H1 (cell line): ENCODE results near the gene CLEC18B. TPM values are rescaled to one million over a fixed set of nuclear protein-coding genes. Genes with fewer than 3 reads are reported as not detected.

Experiments used
- CTCF ChIA-PET: fragments of 300-600 bp; sonication (Branson Sonifier 250); formaldehyde crosslinking; loops from one replicate; lab custom pipeline; 2021; ENCODE audit not compliant: partially characterized antibody; lab: Charles Lee
- POLR2A ChIA-PET: fragments of 300-600 bp; sonication (Branson Sonifier 250); formaldehyde crosslinking; loops from one replicate; lab custom pipeline; 2021; ENCODE audit warnings: inconsistent platforms; ENCODE audit not compliant: partially characterized antibody; lab: Charles Lee
- DNase-seq, 2 experiments: peaks; one replicate each; pipeline versions ENCODE4 v3.0.0 to v3.0.0-alpha.2; 2010 to 2022; ENCODE audit warnings: low spot score in 2 of 2, low read depth in 1 of 2, mixed read lengths in 1 of 2
- FAIRE-seq: peaks from 2 replicates; lab custom pipeline; 2011; peaks lifted over from hg19 to GRCh38; lab: Jason Lieb, UNC
- H2AFZ ChIP-seq: 2 replicates; pipeline ENCODE4 v1.8.1; 2012; ENCODE audit warnings: low read length, inconsistent platforms
- H2AK5ac ChIP-seq: 2 replicates; pipeline ENCODE4 v1.6.1; 2013; ENCODE audit warnings: low read depth, low read length
- H2BK120ac ChIP-seq: replicated peaks from 2 replicates; pipeline ENCODE3; 2013; ENCODE audit warnings: low read depth, low read length, inconsistent platforms
- H2BK12ac ChIP-seq: 2 replicates; pipeline ENCODE4 v1.6.1; 2013; ENCODE audit warnings: low read depth, low read length
- H2BK15ac ChIP-seq: 2 replicates; pipeline ENCODE4 v1.6.1; 2013; ENCODE audit warnings: low read length
- H2BK20ac ChIP-seq: 2 replicates; pipeline ENCODE4 v1.6.1; 2013; ENCODE audit warnings: low read length
- H2BK5ac ChIP-seq: 2 replicates; pipeline ENCODE4 v1.6.1; 2013; ENCODE audit warnings: low read depth, low read length
- H3K14ac ChIP-seq: 2 replicates; pipeline ENCODE4 v1.6.1; 2013; ENCODE audit warnings: inconsistent platforms; ENCODE audit not compliant: insufficient read length
- H3K18ac ChIP-seq: 2 replicates; pipeline ENCODE4 v1.6.1; 2013; ENCODE audit warnings: low read length; ENCODE audit errors: extremely low read depth
- H3K23ac ChIP-seq: 2 replicates; pipeline ENCODE4 v1.6.1; 2013; ENCODE audit warnings: inconsistent platforms; ENCODE audit not compliant: insufficient read length
- H3K23me2 ChIP-seq: 2 replicates; pipeline ENCODE4 v1.6.1; 2013; ENCODE audit warnings: low read depth, low read length
- H3K27ac ChIP-seq: 2 replicates; pipeline ENCODE4 v1.6.1; 2011; ENCODE audit warnings: low read depth, low read length, inconsistent platforms
- H3K27me3 ChIP-seq, 4 experiments: replicated peaks in 1 of 4; 1 replicate in 1 of 4; 2 replicates in 3 of 4; pipeline versions ENCODE4 v1.6.1 to v1.8.1; 2011 to 2013; ENCODE audit warnings: low read length in 3 of 4, mild to moderate bottlenecking in 3 of 4, inconsistent platforms in 2 of 4, mixed read lengths in 2 of 4, moderate library complexity in 1 of 4; ENCODE audit not compliant: control insufficient read depth in 3 of 4, insufficient read depth in 3 of 4; ENCODE audit errors: extremely low read depth in 1 of 4
- H3K36me3 ChIP-seq, 4 experiments: 2 replicates each; pipeline versions ENCODE4 v1.6.1 to v1.8.1; 2011 to 2013; ENCODE audit warnings: mild to moderate bottlenecking in 4 of 4, low read length in 3 of 4, moderate library complexity in 2 of 4, control low read depth in 1 of 4, inconsistent platforms in 1 of 4; ENCODE audit not compliant: insufficient read depth in 4 of 4, control insufficient read depth in 2 of 4
- H3K4ac ChIP-seq: replicated peaks from 2 replicates; pipeline ENCODE3; 2013; ENCODE audit warnings: low read length, low read depth, mixed read lengths, inconsistent platforms; ENCODE audit not compliant: insufficient read length
- H3K4me1 ChIP-seq, 4 experiments: replicated peaks in 1 of 4; 1 replicate in 1 of 4; 2 replicates in 3 of 4; pipeline versions ENCODE4 v1.6.1 to v1.8.1; 2011 to 2013; ENCODE audit warnings: low read length in 3 of 4, inconsistent platforms in 2 of 4, mixed read lengths in 1 of 4; ENCODE audit not compliant: insufficient read depth in 4 of 4, control insufficient read depth in 3 of 4
- H3K4me2 ChIP-seq, 2 experiments: 2 replicates each; pipeline versions ENCODE4 v1.6.1 to v1.8.1; 2011 to 2013; ENCODE audit warnings: low read depth in 2 of 2, low read length in 2 of 2, control low read depth in 1 of 2, inconsistent platforms in 1 of 2, mild to moderate bottlenecking in 1 of 2; ENCODE audit not compliant: insufficient read depth in 1 of 2
- H3K4me3 ChIP-seq, 4 experiments: fragments of 200-600, 300-600 bp in 1 of 4; sonication (generic), shearing (Covaris generic), sonication (Bioruptor Twin) in 1 of 4; 2 replicates each; pipeline versions ENCODE4 v1.5.1 to v1.8.1; 2011 to 2016; ENCODE audit warnings: low read length in 4 of 4, low read depth in 3 of 4, control low read depth in 2 of 4, inconsistent platforms in 2 of 4, mild to moderate bottlenecking in 2 of 4, mixed read lengths in 1 of 4, moderate library complexity in 1 of 4; ENCODE audit not compliant: insufficient read depth in 2 of 4; ENCODE audit errors: extremely low read depth in 1 of 4
- H3K56ac ChIP-seq: replicated peaks from 2 replicates; pipeline ENCODE3; 2013; ENCODE audit warnings: low read depth, mild to moderate bottlenecking, mixed read lengths, low read length, inconsistent platforms; ENCODE audit not compliant: insufficient read length
- H3K79me1 ChIP-seq: 2 replicates; pipeline ENCODE4 v1.6.1; 2013; ENCODE audit warnings: low read depth, low read length, control low read depth
- H3K79me2 ChIP-seq, 2 experiments: 2 replicates each; pipeline versions ENCODE4 v1.6.1 to v1.8.1; 2012 to 2013; ENCODE audit warnings: low read length in 2 of 2, mild to moderate bottlenecking in 2 of 2, inconsistent platforms in 1 of 2; ENCODE audit not compliant: insufficient read depth in 2 of 2, control insufficient read depth in 1 of 2
- H3K9ac ChIP-seq, 4 experiments: replicated peaks in 1 of 4; 1 replicate in 1 of 4; 2 replicates in 3 of 4; pipeline versions ENCODE4 v1.6.1 to v1.8.1; 2011 to 2013; ENCODE audit warnings: low read depth in 3 of 4, low read length in 3 of 4, control low read depth in 2 of 4, mild to moderate bottlenecking in 2 of 4, moderate library complexity in 2 of 4, inconsistent platforms in 1 of 4; ENCODE audit errors: extremely low read depth in 1 of 4
- H3K9me3 ChIP-seq, 2 experiments: 2 replicates each; pipeline versions ENCODE4 v1.6.1 to v1.8.1; 2012 to 2013; ENCODE audit warnings: mild to moderate bottlenecking in 2 of 2, moderate library complexity in 2 of 2, control low read depth in 1 of 2, inconsistent platforms in 1 of 2, low read depth in 1 of 2, low read length in 1 of 2, mixed read lengths in 1 of 2; ENCODE audit not compliant: insufficient read depth in 2 of 2
- H4K20me1 ChIP-seq, 2 experiments: replicated peaks in 1 of 2; 2 replicates each; pipeline versions ENCODE3 to v1.8.1; 2011 to 2013; ENCODE audit warnings: inconsistent platforms in 2 of 2, low read length in 2 of 2, mild to moderate bottlenecking in 1 of 2; ENCODE audit not compliant: insufficient read depth in 2 of 2, control insufficient read depth in 1 of 2
- H4K5ac ChIP-seq: 2 replicates; pipeline ENCODE4 v1.6.1; 2013; ENCODE audit warnings: low read length, low read depth, mixed read lengths, inconsistent platforms; ENCODE audit not compliant: insufficient read length
- H4K8ac ChIP-seq: 2 replicates; pipeline ENCODE4 v1.8.0; 2013; ENCODE audit warnings: mild to moderate bottlenecking, moderate library complexity, low read length, inconsistent platforms; ENCODE audit not compliant: insufficient read depth; ENCODE audit errors: extremely low read depth
- H4K91ac ChIP-seq: replicated peaks from 2 replicates; pipeline ENCODE3; 2013; ENCODE audit warnings: low read length, mixed read lengths, inconsistent platforms; ENCODE audit not compliant: insufficient read length
- CTBP2 ChIP-seq: IDR thresholded peaks from 2 replicates; pipeline ENCODE4 v1.7.0; 2011; ENCODE audit warnings: borderline replicate concordance, mild to moderate bottlenecking, moderate library complexity, mixed read lengths, low read length; ENCODE audit not compliant: insufficient read depth, insufficient read length
- CTCF ChIP-seq, 3 experiments: IDR thresholded peaks; 1 replicate in 2 of 3; 2 replicates in 1 of 3; pipeline versions ENCODE4 v1.5.1 to v1.6.1; 2011; ENCODE audit warnings: low read length in 3 of 3, mild to moderate bottlenecking in 3 of 3, inconsistent platforms in 2 of 3, low read depth in 1 of 3, moderate library complexity in 1 of 3; ENCODE audit not compliant: insufficient read depth in 1 of 3; ENCODE audit errors: control extremely low read depth in 1 of 3
- GTF2F1 ChIP-seq: IDR thresholded peaks from 2 replicates; pipeline ENCODE4 v1.6.1; 2012; ENCODE audit warnings: low read depth, low read length, improper control_type of control experiment, borderline replicate concordance
- HDAC2 ChIP-seq, 2 experiments: fragments of 300-600 bp in 1 of 2; sonication (generic) in 1 of 2; IDR thresholded peaks; 2 replicates each; pipeline ENCODE4 v1.6.1; 2011 to 2012; ENCODE audit warnings: low read depth in 2 of 2, low read length in 2 of 2, mild to moderate bottlenecking in 2 of 2, moderate library complexity in 2 of 2, borderline replicate concordance in 1 of 2, inconsistent platforms in 1 of 2
- WGBS, 2 experiments: shearing (Covaris generic) in 1 of 2; methylation state at CpG; one replicate each; pipeline versions ENCODE4 v1.1.6 to v1.1.7; 2013 to 2015; ENCODE audit warnings: low lambda C conversion rate in 2 of 2, mixed read lengths in 2 of 2, inconsistent platforms in 1 of 2, low coverage in 1 of 2, missing lambda C conversion rate in 1 of 2; ENCODE audit not compliant: insufficient replicate concordance in 2 of 2, insufficient coverage in 1 of 2, insufficient read length in 1 of 2; ENCODE audit errors: extremely low coverage in 1 of 2, missing lambda C conversion rate in 1 of 2; 5-methylcytosine and 5-hydroxymethylcytosine counted together
- polyA plus RNA-seq, 7 experiments: library from polyadenylated mRNA; depleted of rRNA in 3 of 7; stranded (reverse) in 5 of 7; unstranded in 2 of 7; fragments of >200 nt in 5 of 7; fragments of 200-250 nt in 2 of 7; gene quantifications; 1 replicate in 5 of 7; 2 replicates in 1 of 7; 4 replicates in 1 of 7; pipeline versions ENCODE4 v1.2.1 to v1.2.3, GENCODE V29; 2011 to 2013; ENCODE audit warnings: missing spikeins in 2 of 7, mixed read lengths in 2 of 7
- total RNA-seq: library from RNA; stranded (reverse); fragmentation: NEBNext Ultra II Directional; extraction: Animal tissue kit (Norgen Biotek cat#: 25700); gene quantifications from 2 replicates; pipeline ENCODE4 v1.2.1, GENCODE V29; 2021
- TF ChIP-seq, protein P1 (sequence below): IDR thresholded peaks from 2 replicates; pipeline ENCODE4 v1.6.1; 2012; ENCODE audit warnings: low read length, inconsistent platforms

Gene CLEC18B
- total and polyA plus RNA-seq, 2 of the 8 experiments (the other 6 are each of a cell fraction or from before 2014, with no cell fraction given) = 0.11 TPM; not detected in 1

DNA sequence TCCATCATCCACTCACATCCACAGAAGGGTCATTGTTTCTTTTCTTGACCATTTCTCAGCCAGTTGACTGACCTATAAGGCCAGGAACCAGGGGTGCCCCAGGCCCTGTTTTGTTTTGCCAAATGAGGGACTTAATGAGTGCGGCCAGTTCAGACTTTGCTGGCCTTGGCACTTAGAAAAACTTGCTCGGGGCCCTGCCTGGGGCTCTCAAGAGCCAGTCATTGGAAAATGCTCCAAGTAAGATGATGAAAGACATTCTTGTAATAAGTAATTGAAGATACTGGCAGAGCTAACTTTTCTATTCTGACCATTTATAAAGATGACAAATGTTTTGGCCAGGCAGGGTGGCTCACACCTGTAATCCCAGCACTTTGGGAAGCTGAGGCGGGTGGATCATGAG lies 29.0 kb upstream of the CLEC18B start:
- H3K9me3 ChIP-seq = no peaks in the 10 kb centered on the region
- no peak overlapping the region for H4K5ac ChIP-seq
- H3K27ac ChIP-seq = no peak overlapping the region
- no peak overlapping the region for H2BK12ac ChIP-seq
- no peak overlapping the region for H2BK5ac ChIP-seq
- H3K4me3 ChIP-seq = no peak overlapping the region
- H2BK120ac ChIP-seq = no peak overlapping the region
- no peak overlapping the region for H4K91ac ChIP-seq
- H3K27me3 ChIP-seq = no peaks in the 10 kb centered on the region
- no peaks in the 10 kb centered on the region; the same call in 1 of the 2 replicates for H3K79me1 ChIP-seq
- no peaks in the 10 kb centered on the region for H3K4me1 ChIP-seq
- no peak overlapping the region for H2AK5ac ChIP-seq
- H3K14ac ChIP-seq = no peak overlapping the region
- POLR2A ChIA-PET = no interaction called here
- 95% methylated on average over 2 of the region's 3 CpGs; no CpG with 5 or more reads in 1 of the 2 experiments for WGBS, 2 experiments
- no peak overlapping the region for H2AFZ ChIP-seq
- H3K23me2 ChIP-seq = no peaks in the 10 kb centered on the region
- no peaks in the 10 kb centered on the region for H4K20me1 ChIP-seq
- CTCF ChIA-PET = interaction anchor here (0.5 kb wide), 1 partner anchor 11 kb away, joined by 3 read pairs; no protein-coding TSS in a partner anchor
- no peak overlapping the region for H3K4ac ChIP-seq
- H3K9ac ChIP-seq = no peak overlapping the region
- no peak overlapping the region for H4K8ac ChIP-seq
- FAIRE-seq = no peak
- no peak overlapping the region for H2BK20ac ChIP-seq
- H3K56ac ChIP-seq = no peak overlapping the region
- no peak overlapping the region for H2BK15ac ChIP-seq
- no peak overlapping the region for H3K18ac ChIP-seq
- H3K36me3 ChIP-seq = peaks cover 3 to 32% (median 23%) of the 10 kb centered on the region in 4 experiments; a peak in 7 of 8 replicates
- no peaks in the 10 kb centered on the region for H3K79me2 ChIP-seq
- H3K23ac ChIP-seq = no peak overlapping the region
- no peak for DNase-seq
- H3K4me2 ChIP-seq = no peak overlapping the region
- TF ChIP-seq CTCF (IDR thresholded peaks at IDR 0.05; ENCODE audit: control extremely low read depth in 1 of 3, insufficient read depth in 1 of 3, low read depth in 1 of 3, low read length in 3 of 3) = no peak
- TF ChIP-seq CTBP2 = no peak
- TF ChIP-seq HDAC2 (IDR thresholded peaks at IDR 0.05; ENCODE audit: borderline replicate concordance in 1 of 2, low read depth in 2 of 2, low read length in 2 of 2) = no peak
- TF ChIP-seq GTF2F1 = no peak
- TF ChIP-seq, protein P1, sequence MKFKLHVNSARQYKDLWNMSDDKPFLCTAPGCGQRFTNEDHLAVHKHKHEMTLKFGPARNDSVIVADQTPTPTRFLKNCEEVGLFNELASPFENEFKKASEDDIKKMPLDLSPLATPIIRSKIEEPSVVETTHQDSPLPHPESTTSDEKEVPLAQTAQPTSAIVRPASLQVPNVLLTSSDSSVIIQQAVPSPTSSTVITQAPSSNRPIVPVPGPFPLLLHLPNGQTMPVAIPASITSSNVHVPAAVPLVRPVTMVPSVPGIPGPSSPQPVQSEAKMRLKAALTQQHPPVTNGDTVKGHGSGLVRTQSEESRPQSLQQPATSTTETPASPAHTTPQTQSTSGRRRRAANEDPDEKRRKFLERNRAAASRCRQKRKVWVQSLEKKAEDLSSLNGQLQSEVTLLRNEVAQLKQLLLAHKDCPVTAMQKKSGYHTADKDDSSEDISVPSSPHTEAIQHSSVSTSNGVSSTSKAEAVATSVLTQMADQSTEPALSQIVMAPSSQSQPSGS = no peak
